ENCODE results near the gene ADIG.

DNA sequence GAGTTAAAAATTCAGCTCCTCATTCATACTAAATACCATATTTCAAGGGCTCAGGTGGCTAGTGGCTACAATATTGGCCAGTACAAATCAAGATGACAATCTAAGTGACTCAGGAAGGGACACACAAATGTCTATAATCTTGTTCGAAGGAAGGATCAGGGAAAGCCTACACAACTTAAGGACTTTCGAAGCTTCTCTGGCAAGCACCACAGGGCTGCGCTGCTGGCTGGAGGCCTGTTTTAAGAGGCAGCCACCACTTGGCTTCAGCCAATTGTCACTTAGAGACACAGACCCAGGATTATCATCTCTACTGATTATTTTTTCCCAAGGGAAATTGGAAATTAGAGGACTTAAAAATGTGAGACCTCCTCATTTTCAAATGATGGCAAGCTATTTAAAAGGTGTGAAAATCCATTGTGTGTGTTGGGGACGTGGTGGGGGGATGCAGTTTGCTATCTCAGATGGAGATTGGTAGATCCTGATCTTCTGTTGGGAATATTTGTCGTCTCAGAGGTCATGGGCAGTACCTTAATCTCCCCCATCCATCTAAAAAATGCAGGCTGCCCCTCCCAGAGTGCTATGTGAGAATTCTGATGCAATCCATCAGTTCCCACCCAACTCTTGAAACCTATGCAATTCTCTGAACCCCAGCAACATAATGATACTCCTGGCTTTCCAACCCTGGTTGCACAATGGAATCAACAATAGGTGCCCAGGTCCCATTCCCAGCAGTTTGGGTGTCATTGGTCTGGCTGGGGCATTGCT lies 31.9 kb downstream of the ADIG start:
- no peak for TF ChIP-seq EZH2 (IDR thresholded peaks at IDR 0.05; ENCODE audit: borderline replicate concordance, low read length)
- TF ChIP-seq, protein P1, sequence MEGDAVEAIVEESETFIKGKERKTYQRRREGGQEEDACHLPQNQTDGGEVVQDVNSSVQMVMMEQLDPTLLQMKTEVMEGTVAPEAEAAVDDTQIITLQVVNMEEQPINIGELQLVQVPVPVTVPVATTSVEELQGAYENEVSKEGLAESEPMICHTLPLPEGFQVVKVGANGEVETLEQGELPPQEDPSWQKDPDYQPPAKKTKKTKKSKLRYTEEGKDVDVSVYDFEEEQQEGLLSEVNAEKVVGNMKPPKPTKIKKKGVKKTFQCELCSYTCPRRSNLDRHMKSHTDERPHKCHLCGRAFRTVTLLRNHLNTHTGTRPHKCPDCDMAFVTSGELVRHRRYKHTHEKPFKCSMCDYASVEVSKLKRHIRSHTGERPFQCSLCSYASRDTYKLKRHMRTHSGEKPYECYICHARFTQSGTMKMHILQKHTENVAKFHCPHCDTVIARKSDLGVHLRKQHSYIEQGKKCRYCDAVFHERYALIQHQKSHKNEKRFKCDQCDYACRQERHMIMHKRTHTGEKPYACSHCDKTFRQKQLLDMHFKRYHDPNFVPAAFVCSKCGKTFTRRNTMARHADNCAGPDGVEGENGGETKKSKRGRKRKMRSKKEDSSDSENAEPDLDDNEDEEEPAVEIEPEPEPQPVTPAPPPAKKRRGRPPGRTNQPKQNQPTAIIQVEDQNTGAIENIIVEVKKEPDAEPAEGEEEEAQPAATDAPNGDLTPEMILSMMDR (conservative IDR thresholded peaks at IDR 0.05 in 1 of 2, IDR thresholded peaks at IDR 0.05 in 1 of 2; ENCODE audit: extremely low read depth in 1 of 2, insufficient read depth in 1 of 2, low read depth in 1 of 2, low read length in 2 of 2), result no peak

Measured in mammary epithelial cell (primary cell).